Kidney capillary endothelial cell (primary cell): ENCODE data around the gene HSD11B1L.

Source experiments
- DNase-seq: peaks from one replicate; pipeline ENCODE4 v3.0.0-alpha.2; 2018; ENCODE audit warnings: low spot score

The HSD11B1L gene

DNA sequence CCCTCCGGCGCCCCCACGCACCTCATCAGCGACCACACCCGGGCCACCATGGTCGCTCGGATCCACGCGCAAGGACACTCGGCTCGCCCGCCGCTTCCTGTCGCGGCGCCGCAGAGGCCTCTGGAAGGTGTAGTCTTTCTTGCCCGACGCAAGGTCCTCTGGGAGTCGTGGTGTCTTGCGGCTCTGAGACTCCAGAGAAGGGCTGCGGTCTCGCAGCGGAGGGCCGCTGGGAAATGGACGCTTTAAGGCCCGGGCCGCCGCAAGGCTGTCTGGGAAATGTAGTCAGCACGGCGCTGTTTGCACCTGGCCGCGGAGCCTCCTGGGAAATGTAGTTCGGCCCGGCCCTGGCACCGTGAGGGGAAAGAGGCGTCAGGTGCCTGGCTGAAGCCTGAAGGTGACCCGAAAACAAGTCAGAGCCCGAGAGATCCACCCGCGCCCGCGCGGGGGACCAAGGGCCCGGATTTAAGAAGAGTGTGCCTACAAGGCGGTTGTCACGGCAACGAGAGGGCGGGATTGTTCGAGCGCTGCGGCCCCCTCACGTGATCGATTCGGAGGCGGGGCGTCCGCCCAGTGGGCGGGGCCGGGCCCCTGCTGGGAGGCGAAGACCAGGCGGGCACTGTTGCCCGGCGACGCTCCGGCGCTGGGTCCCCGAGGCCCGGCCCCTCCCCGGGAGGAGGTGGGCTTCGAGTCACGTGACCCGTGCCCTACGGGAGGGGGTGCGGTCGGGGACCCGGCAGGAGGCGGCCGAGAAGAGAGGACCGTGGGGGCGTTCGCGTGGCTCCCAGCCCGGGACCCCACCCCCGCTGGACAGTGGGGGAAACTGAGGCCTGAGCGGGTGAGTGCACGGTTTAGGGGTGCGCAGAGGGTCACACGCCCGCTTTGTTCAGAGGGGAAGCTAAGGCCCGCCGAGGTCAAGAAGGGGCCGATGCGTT, at the start of gene HSD11B1L, which contains the start of gene MICOS13:
Gene HSD11B1L, plus strand, starts transcription at position 591 of the 932 bp plus-strand sequence. CDS start 3,806 bp downstream, outside the sequence.
Gene MICOS13, minus strand, starts transcription at position 80 of the 932 bp plus-strand sequence. Its CDS starts 30 bp downstream, at position 50.
- peak; percentile 98 for DNase-seq

GRCh38 chr19:5631567-5632240, 49.1 kb upstream of the HSD11B1L start:
- no peak for DNase-seq

DNA sequence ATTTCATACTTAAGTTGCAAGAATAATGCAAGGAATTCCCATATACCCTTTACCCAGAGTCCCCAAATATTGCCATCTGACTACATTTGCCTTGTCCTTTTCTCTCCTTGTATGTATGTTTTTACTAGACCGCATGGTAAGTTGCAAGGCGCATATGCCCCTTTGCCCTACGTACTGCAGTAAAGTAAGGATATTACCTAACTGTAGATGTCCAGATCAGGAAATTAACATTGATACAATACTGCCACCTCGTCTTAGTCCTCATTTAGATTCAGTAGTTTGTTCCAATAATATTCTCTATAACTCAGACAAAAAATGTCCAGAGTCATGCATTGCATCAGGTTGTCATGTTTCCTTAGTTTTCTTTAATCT, 48.6 kb upstream of the HSD11B1L start:
- DNase-seq = no peak

DNA sequence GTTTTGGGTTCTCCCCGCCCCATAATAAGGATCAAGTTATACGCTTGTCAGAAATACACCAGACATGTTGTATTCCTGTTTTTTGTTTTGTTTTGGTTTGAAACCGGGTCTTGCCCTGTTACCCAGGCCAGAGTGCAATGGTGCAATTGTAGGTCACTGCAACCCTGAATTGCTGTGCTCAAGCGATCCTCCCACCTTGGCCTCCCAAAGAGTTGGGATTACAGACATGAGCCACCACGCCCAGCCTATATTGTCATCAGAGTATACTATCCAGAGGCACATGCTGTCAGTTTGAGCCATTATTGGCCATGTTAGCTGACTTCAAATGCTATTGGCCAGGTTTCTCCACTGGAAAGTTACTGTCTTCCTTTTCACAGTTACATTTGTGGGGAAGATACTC, 48.2 kb upstream of the HSD11B1L start:
- DNase-seq = no peak

DNA sequence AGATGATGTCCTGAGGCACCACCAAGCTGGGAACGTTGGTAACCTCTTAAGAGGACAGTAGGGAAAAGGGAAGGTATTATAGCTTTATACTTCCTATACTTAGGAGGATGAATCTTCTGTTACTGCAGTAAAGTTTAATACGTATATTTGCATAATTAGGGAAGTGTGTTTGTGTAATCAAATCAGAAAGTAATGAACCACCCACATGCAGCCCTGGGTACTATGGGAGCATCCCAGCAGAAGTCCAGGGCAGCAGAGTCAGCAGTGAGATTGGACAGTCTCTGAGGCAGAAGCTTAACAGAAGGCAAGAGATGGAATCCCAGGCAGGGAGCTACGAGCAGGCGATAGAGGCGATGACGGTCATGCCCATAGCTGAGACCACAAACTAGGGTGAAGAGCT, 45.4 kb upstream of the HSD11B1L start:
- DNase-seq = no peak

DNA sequence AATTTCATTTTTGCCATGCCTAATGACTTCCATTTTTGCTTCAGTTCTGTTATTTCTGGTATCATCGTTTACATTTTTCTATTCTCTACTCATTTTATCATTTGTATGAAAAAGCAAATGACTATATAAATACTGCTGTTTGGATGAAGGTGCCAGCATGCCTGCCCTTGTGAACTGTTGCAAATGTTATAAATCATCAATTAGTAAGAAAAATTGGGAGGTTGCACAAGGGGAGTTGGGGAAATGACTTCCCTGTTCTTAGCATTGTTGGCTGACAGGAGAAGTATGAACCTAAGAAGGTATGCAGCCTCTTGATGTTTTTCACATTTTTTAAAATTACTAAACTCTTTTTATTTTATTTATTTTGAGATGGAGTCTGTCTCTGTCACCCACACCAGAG, 42.9 kb upstream of the HSD11B1L start:
- DNase-seq = no peak

GRCh38 chr19:5641171-5641570, 39.7 kb upstream of the HSD11B1L start:
- DNase-seq = no peak

- no peak for DNase-seq
These were observed 38.6 kb upstream of the HSD11B1L start for GRCh38 chr19:5642204-5642603.

GRCh38 chr19:5643060-5643459, 37.8 kb upstream of the HSD11B1L start:
- DNase-seq = no peak

DNA sequence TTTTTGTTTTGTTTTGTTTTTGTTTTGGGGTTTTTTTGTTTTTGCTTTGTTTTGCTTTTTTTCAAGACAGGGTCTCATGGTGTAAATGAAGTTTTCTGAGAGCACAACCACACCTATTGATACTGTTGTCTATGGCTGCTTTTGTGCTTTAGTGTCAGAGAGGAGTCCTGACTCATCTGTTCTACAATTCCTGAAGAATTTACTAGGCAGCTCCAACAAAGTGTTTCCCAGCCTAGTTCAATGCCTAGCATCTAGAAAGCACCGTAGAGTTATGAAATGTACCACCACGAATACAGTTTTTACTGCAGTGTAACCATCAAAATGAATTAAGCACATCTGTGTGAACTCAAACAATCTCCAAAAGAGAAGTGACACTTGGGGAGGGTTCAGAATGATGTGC, 36.8 kb upstream of the HSD11B1L start:
- no peak for DNase-seq

- DNase-seq = no peak
These were observed 35.4 kb upstream of the HSD11B1L start for GRCh38 chr19:5645409-5645808.

- DNase-seq = no peak
These were observed 34.1 kb upstream of the HSD11B1L start for GRCh38 chr19:5646703-5647102.

GRCh38 chr19:5648464-5648863, 32.4 kb upstream of the HSD11B1L start:
- DNase-seq = no peak

GRCh38 chr19:5651361-5651760, 29.5 kb upstream of the HSD11B1L start:
- DNase-seq = no peak

GRCh38 chr19:5652261-5652660, 28.6 kb upstream of the HSD11B1L start:
- DNase-seq = no peak

DNA sequence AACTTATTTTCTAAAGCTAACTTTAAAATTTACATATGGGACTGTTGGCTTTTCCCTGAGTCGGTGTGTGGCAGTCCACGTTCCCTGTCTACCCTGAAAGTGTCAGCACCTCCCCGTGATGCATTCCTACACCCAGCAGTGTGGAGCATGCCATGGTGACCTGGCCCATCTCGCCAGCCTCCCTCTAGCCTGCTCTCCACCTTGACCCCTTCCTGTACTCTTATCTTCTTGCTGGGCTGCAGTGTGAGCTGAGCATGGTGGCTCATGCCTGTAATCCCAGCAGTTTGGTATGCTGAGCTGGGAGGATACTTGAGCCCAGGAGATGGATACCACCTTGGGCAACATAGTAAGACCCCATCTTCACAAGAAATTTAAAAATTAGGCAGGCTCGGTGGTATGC, 25.9 kb upstream of the HSD11B1L start:
- DNase-seq = no peak

GRCh38 chr19:5655412-5655811, 25.4 kb upstream of the HSD11B1L start:
- no peak for DNase-seq

DNA sequence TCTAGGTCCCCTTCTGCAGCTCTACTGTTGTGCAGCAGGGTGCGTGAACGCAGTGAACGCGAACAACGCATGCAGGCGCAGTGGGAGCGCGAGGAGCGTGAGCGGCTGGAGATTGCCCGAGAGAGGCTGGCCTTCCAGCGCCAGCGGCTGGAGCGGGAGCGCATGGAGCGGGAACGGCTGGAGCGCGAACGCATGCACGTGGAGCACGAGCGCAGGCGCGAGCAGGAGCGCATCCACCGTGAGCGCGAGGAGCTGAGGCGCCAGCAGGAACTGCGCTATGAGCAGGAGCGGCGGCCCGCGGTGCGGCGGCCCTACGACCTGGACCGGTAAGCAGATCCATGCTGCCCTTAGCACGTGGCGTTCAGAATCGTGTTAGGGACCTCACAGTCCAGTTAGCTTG, 19.3 kb upstream of the HSD11B1L start:
- no peak for DNase-seq

DNA sequence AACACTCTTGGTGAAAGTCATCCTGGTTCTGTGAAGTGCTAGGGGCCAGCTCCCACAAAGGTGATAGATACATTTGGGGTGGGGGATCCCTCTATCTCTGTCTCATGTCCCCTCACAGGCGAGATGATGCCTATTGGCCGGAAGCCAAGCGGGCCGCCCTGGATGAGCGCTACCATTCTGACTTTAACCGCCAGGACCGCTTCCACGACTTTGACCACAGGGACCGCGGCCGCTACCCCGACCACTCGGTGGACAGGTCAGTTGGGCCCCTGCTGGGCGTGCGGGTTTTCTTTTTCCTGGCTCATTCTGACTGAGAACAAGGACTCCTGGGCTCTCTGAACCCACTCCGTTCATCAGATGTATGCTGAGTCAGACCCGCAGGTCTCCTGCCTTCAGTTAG, 16.9 kb upstream of the HSD11B1L start:
- DNase-seq = no peak

DNA sequence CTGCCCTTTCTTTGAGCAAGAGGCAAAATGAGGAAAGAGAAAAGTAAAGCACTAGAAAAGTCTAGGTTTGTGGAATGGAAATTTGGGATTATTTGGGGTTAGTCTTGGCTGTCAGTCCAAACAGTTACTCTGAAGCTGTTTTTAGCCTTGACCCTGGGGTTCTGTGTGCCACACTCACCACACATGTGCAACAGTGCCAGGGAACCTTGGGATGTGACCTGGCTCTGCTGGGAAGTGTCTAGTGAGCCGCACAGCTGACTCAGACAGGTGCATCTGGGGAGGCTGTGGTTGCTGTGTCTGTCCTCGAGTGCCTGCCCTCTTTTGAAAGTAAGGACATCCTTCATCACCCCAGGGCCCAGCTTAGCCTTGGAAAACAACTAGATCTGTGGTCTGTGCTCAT, 16.3 kb upstream of the HSD11B1L start:
- DNase-seq = no peak

DNA sequence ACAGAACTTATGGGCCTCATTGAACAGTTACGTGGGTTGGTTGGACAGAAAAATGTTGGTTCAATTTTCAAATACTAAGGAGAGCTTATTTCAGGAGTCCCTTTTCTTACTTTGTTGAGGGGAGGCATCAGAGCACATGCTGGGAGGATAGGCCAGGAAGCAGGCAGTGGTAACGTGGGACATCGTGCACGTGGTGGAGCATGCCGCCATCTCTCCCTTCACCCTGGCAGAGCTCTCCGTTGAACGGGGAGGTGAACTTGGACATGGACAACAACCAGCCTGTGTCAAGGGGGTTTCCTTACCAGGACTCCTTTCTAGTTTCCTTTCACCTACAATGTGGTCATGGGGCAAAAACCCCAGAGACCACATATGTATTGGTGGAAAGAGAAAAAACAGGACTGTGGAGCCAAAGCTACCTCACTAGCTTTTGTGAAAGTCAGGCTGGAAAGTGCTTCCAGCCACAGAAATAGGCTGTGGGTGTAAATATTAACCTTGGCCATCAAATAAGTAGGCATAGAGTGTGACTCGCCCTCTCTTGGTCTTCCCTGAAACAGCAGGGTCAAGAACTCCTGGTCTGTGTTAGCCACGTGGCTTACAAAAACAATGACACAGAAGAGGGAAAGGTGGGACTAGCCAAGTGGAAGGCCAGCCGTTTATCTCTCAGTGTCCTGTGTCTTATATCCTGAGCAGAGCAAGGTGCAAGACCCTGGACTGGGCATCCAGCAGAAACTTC, 14.9 kb upstream of the HSD11B1L start:
- no peak for DNase-seq

GRCh38 chr19:5666921-5667610, 13.8 kb upstream of the HSD11B1L start:
- DNase-seq = no peak
